Embryonic facial prominence (tissue), 1 donor: Measurements from ENCODE around the gene HS6ST3.
"Not testable (repeated sequence)": the region's sequence is repeated elsewhere in the genome, so short reads cannot be mapped to it uniquely, and the experiment has no call there.

ENCODE experiments used
- DNase-seq: peaks from one replicate; pipeline ENCODE4 v3.0.0-alpha.2; 2016; ENCODE audit errors: extremely low spot score

HS6ST3 gene

DNA sequence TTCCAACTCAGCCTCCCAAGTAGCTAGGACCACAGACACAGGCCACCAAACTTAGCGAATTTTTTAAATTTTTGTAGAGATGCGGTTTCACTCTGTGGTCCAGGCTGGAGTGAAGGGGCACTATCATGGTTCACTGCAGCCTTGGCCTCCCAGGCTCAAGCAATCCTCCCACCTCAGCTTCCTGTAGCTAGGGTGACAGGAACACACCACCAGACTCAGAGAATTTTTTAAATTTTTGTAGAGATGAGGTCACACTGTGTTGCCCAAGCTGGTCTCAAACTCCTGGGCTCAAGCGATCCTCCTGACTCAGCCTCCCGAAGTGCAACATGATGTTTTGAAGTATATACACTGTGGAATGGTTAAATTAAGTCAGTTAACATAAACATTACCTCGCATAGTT, 640.8 kb downstream of the HS6ST3 start:
- DNase-seq, result no peak

DNA sequence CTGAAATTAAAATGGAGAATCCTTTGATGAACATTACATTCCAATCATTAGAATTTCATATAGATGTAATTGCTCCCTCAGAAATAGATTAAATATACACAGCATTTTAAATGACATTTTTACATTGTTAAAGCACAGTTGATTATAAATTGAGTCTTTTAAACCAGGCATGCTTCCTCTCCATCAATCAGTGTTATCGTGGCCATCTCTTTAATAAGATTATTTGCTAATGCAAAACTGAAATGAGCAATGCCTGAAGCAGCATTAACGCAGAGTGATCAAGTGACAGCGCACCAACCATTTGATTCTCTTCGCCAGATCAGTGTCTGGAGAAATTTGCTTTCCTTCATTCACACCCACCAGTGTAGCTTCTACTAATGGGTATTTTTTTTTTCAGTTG, 644.6 kb downstream of the HS6ST3 start:
- DNase-seq, result no peak

- no peak for DNase-seq
Measured at GRCh38 chr13:96741779-96742178, 651.9 kb downstream of the HS6ST3 start.

- DNase-seq, result no peak
Measured at GRCh38 chr13:96743296-96744089, 653.6 kb downstream of the HS6ST3 start.

DNA sequence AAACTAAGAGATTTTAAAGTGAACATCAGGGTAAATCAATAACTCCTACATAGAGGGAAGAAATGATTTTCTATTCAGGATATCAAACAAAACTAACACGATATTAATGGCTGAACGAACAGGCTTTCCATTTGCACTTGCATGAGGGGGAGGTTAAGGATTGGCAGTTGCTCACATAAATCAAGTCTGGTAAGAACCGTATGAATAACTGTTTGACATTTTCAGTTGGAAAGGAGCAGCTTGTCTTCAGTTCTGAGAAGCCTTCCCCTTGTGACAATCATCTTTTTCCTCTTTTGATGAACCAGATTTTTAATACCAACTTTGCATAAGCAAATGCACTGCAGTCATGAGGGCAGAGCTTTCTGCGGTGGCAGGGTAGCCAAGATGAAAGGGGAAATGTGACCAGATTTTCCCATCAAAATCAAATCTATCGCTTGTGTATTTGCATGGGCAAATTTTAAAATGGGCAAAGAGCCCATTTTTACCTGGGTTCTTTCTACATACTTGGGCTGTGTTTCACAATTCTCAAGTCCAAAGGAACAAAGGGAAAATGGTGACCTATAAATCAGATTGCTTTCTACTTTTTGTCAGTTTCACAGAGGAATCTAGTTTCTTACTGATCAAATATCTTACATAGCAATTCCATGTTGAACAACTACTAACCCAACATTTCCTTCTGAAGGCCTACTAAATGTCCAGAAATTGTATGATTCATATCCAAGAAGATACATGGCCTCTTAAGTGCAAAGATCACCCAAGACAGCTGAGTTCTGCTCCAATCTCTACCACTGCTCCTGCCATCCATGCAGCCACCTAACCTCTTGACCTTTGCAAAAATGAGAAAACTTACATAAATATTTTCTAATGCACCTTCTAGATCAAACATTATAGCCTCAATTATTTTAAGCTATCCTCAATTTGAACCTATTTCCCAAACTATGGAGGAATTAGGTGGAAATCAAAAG, 654.7 kb downstream of the HS6ST3 start:
- no peak for DNase-seq

DNA sequence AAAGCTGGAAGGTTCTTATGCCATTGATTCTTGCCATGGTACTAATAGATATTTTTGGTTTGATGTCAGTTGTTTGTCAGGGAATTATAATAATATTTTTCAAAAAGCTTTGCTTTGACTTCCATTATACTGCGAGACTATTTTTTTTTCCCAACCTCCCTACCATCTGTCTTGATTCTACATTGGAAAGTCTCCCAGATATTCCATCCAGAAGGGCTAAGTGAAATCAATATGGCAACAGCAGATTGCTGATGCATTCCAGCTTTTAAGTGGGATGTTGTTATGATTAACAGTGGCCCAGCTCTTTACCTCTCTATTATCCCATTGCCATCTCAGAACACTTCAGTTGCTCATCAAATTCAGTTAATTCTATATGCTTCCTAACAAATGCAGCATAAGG, 657.0 kb downstream of the HS6ST3 start:
- no peak for DNase-seq

- DNase-seq, result no peak
Measured at GRCh38 chr13:96749825-96750224, 659.9 kb downstream of the HS6ST3 start.

DNA sequence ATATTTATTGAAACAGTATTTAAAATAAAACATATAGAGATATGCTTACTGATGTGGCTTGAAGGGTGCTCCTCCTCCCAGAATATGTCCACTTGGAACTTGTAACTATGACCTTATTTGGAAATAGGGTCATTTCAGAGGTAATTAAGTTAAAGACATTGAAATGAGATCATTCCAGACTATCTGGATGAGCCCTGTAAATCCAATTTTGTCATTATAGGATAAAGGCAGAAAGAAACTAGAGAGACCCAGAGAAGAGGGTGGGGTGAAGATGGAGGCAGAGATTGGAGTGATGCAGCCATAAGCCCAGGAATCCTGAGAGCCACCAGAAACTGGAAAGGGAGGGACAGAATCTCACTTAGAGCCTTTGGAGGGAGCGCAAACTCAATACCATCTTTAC, 661.2 kb downstream of the HS6ST3 start:
- DNase-seq, result no peak

- DNase-seq, result no peak
Measured at GRCh38 chr13:96762876-96763275, 673.0 kb downstream of the HS6ST3 start.

DNA sequence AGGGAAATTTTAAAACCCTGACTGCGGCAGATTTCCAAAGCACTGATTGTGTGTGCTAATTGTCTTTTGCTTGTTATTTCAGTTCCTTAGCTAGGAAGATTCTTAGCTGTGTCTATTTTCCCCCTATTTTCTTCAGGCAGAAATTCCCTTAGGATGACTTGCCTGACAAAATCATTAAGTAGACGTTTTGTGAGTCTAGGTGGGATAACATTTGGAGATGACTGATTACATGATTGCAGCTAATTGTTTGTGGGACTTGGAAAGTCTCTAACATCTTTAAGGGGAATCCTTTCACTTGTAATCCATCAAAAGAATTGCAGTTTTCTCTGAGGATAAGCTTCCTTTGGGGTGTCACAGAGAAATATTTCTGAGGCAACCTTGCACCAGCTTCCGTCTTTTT, 676.4 kb downstream of the HS6ST3 start:
- no peak for DNase-seq

- no peak for DNase-seq
Measured at GRCh38 chr13:96768524-96768923, 678.6 kb downstream of the HS6ST3 start.

DNA sequence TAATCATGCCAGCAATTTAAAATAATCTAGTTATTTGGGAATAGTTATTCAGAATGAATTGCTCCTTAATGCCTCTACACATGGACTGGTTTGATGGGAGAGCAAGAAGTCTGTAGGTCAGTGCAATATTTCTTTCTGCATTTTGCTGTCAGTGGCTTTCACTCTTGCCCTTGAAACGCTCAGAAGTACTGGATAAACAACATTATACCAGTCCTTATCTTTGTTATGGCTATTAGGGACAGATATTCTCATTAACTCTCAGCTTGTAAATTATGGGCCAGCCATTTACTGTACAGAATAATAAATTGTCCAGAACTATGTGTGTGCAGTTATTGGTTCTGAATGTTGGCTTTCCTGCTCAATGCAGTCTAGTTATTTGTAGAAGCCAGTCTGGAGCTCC, 680.0 kb downstream of the HS6ST3 start:
- DNase-seq, result no peak

DNA sequence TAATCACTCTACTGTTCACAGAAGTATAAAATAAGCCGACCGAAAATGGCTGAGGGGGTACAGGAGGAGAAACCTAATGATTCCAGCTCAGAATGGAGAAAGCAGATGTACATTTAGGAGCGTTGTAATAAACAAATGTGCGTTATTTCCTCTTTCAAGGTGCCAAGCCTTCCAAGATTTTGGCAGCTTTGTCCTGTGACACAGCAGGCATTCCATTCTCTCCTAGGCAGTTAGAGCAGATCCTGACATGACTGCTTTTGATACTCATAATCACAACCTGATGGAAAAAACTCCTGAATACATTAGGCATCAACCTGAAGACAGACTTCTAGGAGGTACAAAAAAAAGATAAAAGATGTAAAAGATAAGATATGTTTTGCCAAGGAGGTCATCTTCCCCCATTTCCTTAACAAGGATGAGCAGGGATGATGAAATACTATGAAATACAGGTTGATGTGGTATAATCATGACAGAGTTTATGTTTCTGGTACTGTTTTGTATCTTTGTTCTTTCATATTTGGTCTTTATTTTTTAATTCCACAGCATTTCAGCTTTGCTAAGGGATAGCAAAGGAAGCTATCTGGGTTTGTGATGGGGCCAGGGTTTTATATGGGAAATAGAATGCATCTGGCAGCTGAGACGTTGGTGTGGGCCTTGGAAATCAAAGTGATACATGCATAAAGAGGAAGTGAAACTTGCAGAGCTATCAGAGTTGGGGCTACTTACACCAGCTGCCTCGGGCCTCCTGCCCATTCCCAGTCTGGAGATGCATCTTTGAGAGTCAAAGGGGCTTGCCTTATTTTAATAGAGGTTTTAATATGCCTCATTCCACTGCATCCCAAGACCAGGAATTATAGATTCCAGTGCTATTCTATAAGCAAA, 681.8 kb downstream of the HS6ST3 start:
- DNase-seq, result no peak

DNA sequence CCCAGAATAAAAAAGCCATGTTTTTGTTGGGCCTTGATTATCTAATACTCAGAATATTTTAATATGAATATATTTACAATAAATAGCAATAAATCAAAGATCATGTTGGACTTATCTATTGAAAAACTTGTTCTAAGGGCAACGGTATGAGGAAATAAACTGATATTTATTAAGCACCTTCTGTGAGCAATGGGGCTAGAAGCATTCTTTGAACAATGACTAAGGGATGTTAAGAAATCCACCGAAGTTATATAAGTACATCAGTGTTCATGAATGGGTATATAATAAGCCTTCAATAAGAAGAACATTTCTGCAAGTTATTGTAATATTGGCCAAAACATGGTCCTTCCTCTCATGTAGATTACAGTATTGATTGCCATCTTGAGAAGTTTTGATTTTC, 682.5 kb downstream of the HS6ST3 start:
- no peak for DNase-seq

- DNase-seq, result not testable (repeated sequence)
Measured at GRCh38 chr13:96778302-96778701, 688.4 kb downstream of the HS6ST3 start.

DNA sequence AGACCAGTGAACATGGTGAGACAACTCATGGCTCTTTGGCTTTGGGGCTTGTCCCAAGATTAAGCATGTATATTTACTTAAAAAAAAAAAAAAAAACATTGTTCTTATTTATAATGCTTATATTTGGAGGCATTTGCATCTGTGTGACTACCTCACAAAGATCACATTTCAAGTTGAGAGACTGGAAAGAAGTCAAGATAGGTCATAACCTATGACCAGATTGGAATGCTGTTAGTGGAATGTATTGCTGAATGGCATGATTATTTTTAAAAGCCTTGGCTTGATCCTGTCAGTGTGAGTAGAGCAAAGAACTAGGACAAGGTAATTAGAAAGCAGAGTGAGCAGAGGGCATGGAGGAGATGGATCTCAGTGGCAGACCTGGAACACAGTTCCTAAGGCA, 689.8 kb downstream of the HS6ST3 start:
- no peak for DNase-seq

DNA sequence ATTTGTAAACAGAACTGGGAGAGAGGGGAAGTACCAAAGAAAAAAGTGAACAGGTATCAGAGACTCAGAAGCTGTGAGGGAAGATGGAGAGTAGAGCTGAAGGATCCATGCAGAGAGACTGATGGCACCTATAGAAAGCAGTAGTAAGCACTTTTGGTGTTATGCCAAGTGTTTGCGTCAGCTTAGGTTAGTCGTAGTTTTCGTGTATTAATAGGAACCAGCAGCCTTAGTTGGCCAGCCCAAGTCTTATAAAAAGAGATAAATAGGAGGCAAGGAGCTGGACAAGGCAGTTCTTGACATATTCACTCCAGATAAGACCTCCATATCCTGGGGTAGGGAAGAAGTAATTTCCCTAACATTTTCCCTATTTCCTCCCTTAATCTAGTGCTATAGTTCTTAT, 690.2 kb downstream of the HS6ST3 start:
- no peak for DNase-seq

- no peak for DNase-seq
Measured at GRCh38 chr13:96781141-96781540, 691.2 kb downstream of the HS6ST3 start.

DNA sequence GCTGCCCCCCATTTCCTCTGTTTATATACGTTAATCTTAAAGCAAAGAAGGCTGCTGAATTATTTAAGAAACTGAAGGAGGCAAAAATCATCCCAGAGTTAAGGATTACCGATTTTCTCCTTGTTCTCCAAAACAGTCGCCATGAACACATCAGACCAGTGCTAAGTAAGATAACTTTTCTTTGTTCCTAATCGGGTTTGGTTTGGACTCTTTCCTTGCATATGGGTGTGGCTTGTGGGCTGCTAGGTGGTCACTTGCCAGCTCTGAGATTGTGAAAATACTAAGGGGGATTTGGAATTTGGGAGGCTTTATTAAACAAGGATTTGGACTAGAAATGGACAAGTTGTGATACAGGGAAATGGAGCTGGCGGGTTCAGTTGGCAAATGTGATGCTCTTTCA, 692.3 kb downstream of the HS6ST3 start:
- no peak for DNase-seq

- no peak for DNase-seq
Measured at GRCh38 chr13:96783057-96783456, 693.1 kb downstream of the HS6ST3 start.

DNA sequence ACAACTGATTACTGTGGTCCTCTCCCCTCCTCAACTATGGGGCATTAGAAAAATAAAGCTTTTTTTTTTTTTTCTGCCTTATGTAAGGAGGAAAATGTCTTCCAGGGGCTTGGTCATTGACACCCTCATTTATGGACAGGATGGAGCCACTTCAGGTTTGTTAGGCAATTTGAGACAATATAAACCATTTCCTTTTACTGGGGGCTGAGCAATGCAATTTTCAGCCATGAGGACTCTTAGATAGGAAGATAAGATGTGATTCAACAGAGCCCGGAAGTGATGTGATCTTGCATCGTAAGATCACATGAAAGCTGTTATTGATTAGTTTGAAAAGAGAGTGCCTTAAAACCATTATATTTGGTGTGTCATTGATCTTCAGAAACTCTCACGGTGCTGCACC, 693.6 kb downstream of the HS6ST3 start:
- DNase-seq, result no peak

DNA sequence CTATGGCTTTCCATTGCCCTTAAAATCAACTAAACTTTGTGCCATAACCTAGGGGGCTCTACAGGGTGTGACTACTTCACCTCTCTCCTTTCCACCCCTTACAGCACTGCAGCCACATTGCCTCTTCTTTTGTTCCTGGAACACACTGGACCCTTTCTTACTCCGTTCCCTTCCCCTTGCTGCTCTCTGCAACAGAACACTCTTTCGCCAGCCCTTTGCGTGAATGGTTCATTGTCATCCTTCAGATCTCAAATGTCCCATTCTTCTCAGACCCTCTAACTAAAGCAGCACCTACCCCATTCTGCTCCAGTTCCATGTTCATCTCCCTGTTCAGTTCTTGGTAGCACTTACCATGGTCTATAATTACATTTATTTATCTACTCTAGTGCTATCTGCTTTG, 696.1 kb downstream of the HS6ST3 start:
- no peak for DNase-seq
